ENCODE results near the gene MVD.

GRCh38 chr16:88646345-88647034 lies 16.4 kb downstream of the MVD start:
- TF ChIP-seq CTCF (conservative IDR thresholded peaks at IDR 0.05 in 1 of 2, IDR thresholded peaks at IDR 0.05 in 1 of 2; ENCODE audit: low read depth in 1 of 2, low read length in 2 of 2) = no peak
- no peak for TF ChIP-seq EZH2 (IDR thresholded peaks at IDR 0.05; ENCODE audit: low read length, missing control alignments)

Measured in fibroblast of lung (primary cell).